GM19238 (cell line): Measurements from ENCODE around the gene CCDC61.

Source experiments
- DNase-seq: peaks from one replicate; pipeline ENCODE4 v3.0.0; 2011; ENCODE audit warnings: low spot score; ENCODE audit not compliant: insufficient read length

CCDC61 gene

GRCh38 chr19:46015687-46016425 lies 20.6 kb downstream of the CCDC61 start:
- DNase-seq = peak; percentile 34

- DNase-seq = peak; percentile 85
Observed at GRCh38 chr19:46016426-46017094, 21.3 kb downstream of the CCDC61 start.

DNA sequence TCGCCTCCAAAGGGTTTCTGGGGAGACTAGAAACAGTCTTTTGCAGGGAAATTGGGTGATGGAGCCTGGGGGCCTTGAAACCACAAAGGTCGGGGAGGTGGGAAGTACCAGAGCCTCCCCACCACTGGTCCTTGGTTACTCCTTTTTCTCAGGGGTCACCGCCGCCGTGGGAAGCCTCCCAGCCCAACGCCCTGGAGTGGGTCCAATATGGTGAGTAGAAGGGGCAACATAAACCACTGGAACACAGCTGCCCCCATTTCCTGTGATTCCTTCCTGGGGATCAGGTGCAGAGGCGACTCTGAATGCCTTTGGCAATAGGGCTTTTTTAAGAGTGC lies 21.8 kb downstream of the CCDC61 start:
- no peak for DNase-seq

GRCh38 chr19:46017874-46018675 lies 22.8 kb downstream of the CCDC61 start:
- no peak for DNase-seq

DNA sequence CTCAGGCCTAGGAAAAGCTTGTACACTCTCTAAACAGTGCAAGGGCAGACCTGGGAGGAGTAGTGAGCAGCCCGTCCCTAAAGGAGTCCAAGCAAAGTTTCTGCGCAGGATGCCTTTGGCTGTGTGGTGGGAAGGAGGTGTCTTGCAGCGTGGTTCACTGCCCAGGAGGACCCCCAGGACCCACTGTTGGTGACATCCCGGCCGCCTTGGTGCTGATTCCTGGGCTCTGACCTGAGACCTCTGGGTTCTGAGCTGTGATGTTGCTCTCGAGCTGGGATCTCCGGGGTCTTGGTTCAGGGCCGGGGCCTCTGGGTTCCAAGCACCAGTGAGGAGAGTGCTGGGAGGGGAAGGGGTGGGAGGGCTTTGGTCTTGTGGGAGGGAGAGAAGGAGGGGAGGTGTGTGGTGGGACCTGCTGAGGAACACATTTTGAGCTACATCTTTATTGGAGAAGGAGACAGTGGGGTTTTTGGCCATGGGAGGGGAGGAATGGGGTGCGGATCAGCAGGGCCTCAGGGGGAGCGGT lies 23.5 kb downstream of the CCDC61 start:
- DNase-seq = no peak

DNA sequence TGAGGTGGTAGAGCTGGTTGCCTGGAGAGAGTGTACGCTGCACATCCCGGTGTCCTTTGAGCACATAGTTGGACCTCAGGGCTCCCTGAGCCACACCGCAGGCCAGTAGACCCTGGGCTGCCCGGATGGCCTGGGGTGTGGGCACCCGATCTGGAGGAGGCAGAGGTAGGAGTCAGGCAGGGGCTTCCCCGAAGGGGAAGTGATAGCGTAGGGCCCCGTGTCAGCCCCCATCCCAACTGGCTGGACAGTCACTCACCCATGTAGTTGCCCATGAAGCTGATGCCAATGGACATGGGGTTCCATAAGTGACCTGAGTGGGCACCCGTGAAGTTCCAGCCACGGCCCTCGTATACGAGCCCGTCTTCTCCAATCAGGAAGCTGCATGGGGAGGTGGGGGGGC lies 24.0 kb downstream of the CCDC61 start:
- DNase-seq = no peak

GRCh38 chr19:46020819-46021125 lies 25.5 kb downstream of the CCDC61 start:
- DNase-seq = no peak

DNA sequence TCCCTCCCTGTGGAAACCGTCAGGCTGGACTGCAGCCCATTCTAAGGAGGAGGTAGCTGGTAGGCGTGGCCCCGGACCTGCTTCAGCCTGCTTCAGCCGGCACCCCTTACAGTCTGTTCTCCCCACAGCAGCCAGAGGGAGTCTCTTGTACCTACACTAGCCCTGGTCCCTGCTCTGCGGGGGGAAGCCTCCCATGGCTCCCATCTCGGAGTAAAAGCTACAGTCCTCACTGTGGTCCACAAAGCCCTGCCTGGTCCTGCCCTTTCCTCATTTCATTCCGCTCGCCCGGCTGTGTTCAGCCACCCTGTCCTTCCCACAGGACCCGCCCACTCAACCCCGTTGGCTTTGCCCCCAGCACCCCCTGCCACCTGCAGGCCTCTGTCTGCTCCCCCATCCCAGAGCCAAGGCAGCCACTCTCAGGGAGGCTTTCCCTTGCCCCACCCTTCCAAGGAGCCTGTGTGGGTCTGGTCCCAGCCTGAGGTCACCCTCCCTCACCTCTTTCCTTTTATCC lies 26.3 kb downstream of the CCDC61 start:
- no peak for DNase-seq

DNA sequence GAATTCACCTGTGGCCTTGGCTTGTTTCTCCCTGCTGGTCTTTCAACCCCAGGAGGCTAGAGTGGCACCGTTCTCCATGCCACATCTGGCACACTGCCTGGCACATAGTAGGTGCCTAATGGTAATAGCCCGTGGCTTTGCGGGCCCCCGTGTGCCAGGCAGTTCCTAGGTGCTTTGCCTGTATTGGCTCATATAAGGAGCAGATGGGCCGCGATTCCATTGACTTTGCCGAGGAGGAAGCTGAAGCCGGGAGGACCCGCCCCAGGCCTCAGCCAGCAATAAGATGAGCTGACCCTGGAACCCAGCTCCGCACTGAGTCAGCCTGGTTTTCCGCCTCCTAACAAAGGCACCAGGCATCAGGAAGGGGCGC lies 26.8 kb downstream of the CCDC61 start:
- DNase-seq = no peak

GRCh38 chr19:46022431-46023310 lies 27.4 kb downstream of the CCDC61 start, which contains the start of gene PGLYRP1:
Gene PGLYRP1 (minus strand): TSS chr19:46023053. CDS start chr19:46023021, 32 bp downstream.
- no peak for DNase-seq

GRCh38 chr19:46023311-46023779 lies 28.1 kb downstream of the CCDC61 start:
- DNase-seq = no peak

DNA sequence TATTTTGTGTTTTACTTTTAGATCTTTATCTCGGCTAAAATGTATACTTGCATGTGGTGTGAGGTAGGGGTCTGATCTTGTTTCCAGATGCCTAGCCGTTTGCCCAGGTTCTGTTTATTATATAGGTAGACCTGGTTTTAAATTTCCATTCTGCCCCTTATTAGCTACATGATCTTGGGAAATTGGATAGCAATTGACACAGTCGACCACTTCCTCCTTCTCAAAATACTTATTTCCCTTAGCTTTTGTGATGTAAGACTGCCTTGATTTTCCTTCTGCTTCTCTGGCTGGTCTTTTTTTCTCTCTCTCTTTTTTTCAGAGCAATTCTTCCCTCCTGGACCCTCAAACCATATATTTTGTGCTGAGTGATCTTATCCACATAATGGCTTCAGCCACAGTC lies 30.6 kb downstream of the CCDC61 start:
- DNase-seq = no peak

DNA sequence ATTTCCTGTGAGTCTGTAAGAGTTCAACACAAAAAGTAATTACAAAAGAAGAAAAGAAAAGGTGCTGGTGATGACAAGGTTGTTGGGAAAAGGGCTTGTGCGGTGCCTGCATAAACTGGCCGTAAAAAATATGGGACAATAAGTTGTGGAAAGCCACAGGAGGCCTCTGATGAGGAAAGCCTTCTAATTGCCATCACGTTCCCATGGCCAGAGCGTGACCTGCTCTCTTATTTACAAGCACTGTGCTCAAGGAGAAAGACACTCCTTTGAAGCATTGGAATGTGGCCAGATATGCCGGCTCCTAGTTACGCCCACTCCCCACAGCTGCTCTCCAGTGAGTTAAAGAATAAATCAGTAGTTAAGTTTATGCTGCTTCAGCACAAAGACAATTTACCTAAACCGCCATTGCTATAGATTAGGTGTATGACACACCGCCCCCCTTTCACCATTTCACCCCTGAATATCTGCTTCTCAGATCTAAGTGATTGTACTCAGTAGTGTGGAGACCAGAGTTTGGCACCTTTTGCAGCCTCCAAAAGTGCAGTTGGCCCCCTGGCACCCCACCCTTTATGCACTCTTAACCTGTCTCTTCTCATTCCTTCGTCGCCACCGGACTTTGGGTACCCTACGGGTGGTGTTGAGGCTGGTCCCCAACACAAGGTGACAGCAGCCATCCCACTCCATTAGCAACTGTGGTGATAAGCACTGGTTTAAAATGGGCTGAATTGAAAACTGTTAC lies 35.7 kb downstream of the CCDC61 start:
- no peak for DNase-seq

DNA sequence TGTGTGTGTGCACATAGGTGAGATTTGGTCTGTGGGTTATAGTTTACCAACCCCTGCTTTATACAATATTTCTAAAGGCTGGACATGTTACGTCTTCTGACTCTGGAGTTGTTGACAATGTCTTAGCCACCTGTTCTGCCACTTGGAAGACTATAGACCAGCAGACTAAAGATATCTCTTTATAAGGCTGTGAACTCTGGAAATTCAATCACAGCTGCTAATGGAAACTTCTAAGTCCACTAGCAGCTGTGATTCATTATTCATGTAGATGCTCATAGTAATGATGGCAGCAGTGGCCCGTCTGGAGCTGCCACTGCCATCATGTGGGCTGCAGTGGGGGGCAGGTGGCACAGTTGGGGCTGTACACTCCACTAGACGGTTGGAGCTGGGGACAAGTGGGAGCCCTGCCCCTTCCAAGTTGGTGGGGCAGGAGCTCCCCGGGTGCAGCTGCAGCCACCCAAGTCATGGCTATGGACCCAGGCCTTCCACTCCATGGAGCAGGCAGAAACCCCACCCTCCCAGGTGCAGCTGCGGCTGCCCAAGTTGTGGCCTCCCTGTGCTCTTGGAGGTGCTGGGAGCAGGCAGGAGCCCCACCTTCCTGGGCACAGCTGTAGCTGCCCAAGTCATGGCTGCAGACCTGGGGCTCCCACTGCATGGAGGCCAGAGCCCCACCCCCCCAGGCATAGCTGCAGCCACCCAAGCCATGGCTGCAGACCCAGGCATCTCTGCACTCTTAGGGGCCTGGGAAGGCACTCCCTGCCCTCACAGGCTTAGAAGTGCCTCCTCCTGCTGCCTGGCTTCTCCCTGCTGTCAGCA lies 36.7 kb downstream of the CCDC61 start:
- no peak for DNase-seq

- no peak for DNase-seq
Observed at GRCh38 chr19:46032597-46033025, 37.3 kb downstream of the CCDC61 start.

DNA sequence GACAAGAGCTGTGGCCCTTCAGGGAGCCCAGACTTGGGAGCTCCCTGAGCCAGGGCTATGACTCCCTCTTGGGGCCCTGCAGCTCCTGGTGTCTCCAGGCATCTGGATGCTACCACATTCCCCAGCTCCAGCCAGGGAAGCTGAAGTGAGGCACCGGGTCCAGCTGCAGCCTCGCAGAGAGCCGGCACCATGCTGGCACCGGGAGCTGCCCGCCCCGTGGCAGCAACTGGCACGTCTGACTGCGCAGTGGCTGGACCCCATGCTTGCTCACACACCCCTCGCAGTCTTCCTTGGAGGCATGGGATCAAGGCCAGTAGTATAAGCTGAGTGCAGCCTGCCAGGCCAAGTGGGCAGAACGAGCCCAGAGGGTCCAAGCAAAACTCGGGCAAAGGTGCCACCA lies 38.1 kb downstream of the CCDC61 start:
- DNase-seq = no peak

GRCh38 chr19:46035546-46035945 lies 40.3 kb downstream of the CCDC61 start:
- DNase-seq = no peak

DNA sequence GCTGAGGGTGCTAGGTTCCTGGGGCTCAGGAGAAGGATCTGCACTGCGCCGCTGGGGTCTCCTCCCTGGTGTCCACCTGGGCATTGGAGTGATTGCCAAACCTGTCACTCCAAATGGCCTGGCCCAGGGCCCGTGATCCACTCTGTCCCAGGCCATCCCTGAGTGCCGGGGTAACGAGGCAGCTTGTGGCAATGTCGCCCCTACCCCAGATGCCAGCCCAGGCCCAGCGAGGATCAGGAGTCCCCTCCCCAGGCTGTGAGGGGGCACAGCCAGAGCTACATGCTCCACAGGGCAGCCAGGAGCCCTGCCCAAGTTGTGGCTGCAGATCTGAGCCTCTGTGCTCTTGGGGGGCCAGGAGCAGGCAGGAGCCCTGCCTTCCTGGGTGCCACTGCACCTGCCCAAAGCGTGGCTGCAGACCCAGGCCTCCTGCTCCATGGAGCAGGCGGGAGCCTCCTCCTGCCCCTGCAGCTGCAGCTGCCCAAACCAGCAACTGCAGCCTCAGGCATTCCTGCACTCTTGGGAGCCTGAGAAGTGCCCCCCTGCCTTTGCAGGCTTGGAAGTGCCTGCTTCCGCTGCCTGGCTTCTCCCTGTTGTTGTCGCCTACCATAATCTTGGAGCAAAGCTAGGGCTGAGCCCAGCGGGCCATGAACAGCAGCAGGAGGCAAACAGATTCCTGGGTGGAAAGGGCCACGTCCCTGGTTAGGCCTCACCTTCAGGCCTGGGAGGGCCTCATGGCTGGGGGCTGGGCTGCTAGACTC lies 40.9 kb downstream of the CCDC61 start:
- no peak for DNase-seq

- DNase-seq = no peak
Observed at GRCh38 chr19:46036744-46037128, 41.5 kb downstream of the CCDC61 start.
